Ectodermal cell (in vitro differentiated cells): Measurements from ENCODE around the gene TSACC.
"Not testable (repeated sequence)": the region's sequence is repeated elsewhere in the genome, so short reads cannot be mapped to it uniquely, and the experiment has no call there.

ENCODE experiments used
- H3K27ac ChIP-seq: 2 replicates; pipeline ENCODE4 v1.7.0; 2013; ENCODE audit warnings: mild to moderate bottlenecking, low read depth, low read length; ENCODE audit not compliant: insufficient read depth, poor library complexity, severe bottlenecking
- H3K27me3 ChIP-seq: 2 replicates; pipeline ENCODE4 v1.7.0; 2013; ENCODE audit warnings: mild to moderate bottlenecking, low read length; ENCODE audit not compliant: insufficient read depth, control insufficient read depth, poor library complexity, severe bottlenecking
- H3K36me3 ChIP-seq: one replicate; pipeline ENCODE4 v1.7.0; 2013; ENCODE audit warnings: low read length; ENCODE audit not compliant: control insufficient read depth, insufficient read depth
- H3K4me1 ChIP-seq: one replicate; pipeline ENCODE4 v1.7.0; 2013; ENCODE audit warnings: low read length; ENCODE audit not compliant: control insufficient read depth, insufficient read depth
- H3K4me3 ChIP-seq: 2 replicates; pipeline ENCODE4 v1.7.0; 2013; ENCODE audit warnings: low read depth, low read length, control low read depth; ENCODE audit not compliant: insufficient read depth
- H3K9me3 ChIP-seq: 2 replicates; pipeline ENCODE4 v1.7.0; 2013; ENCODE audit warnings: mild to moderate bottlenecking, low read length, moderate library complexity; ENCODE audit not compliant: control insufficient read depth
- WGBS, 2 experiments: methylation state at CpG; one replicate each; pipeline ENCODE4 v1.1.7; 2013; ENCODE audit warnings: missing lambda C conversion rate in 2 of 2; 5-methylcytosine and 5-hydroxymethylcytosine counted together

The TSACC gene

GRCh38 chr1:156359973-156360372 is 21.6 kb downstream of the TSACC start:
- no peaks in the 10 kb centered on the region for H3K36me3 ChIP-seq
- WGBS, 2 experiments, result 39 to 40% methylated on average over 6 of the region's 6 CpGs
- no peaks in the 10 kb centered on the region for H3K4me1 ChIP-seq
- no peaks in the 10 kb centered on the region for H3K9me3 ChIP-seq
- H3K27me3 ChIP-seq, result peaks cover 25% of the 10 kb centered on the region
- H3K27ac ChIP-seq, result no peak overlapping the region
- H3K4me3 ChIP-seq, result no peak overlapping the region

DNA sequence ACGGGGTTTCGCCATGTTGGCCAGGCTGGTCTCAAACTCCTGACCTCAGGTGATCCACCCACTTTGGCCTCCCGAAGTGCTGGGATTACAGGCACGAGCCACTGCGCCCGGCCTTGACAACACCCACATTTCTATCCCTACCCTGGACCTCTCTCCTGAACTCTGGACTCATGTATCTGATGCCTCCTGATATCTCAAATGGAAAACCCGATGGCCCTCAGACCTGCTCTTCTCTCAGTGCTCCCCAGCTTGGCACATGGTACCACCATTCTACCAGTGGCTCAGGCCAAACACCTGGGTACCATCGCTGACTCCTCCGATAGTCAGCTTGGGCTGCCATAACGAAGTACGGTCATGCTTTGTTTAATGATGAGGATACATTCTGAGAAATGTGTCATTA is 22.2 kb downstream of the TSACC start:
- Histone ChIP-seq H3K27me3 (peaks cover 25% of the 10 kb centered on the region), H3K36me3 (no peaks in the 10 kb centered on the region), H3K27ac (no peak overlapping the region), H3K4me3 (no peak overlapping the region), H3K4me1 (no peaks in the 10 kb centered on the region), H3K9me3 (no peaks in the 10 kb centered on the region)
- WGBS, 2 experiments, result 95 to 96% methylated on average over 11 of the region's 11 CpGs

DNA sequence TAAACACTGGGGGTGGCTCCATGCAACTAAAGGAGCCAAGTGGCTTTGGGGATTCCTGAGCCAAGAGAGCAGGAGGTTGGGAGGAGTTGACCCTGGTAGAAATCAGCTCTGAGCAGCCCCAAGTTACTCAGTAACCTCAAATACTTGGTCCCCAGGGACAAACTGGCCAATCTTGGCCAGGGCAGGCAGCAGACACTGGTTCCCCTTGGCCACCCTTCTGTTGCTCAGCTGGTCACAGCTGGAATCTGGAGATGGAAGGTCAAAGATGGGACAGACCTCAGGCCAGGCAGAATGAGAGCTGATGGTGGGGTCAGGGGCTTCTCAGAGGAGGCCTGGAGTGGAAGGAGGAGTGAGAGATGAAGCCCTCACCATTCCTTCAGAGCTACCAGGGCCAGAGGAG is 27.4 kb downstream of the TSACC start:
- no peaks in the 10 kb centered on the region for H3K36me3 ChIP-seq
- no peak overlapping the region for H3K27ac ChIP-seq
- H3K9me3 ChIP-seq, result no peaks in the 10 kb centered on the region
- H3K4me3 ChIP-seq, result no peak overlapping the region
- H3K4me1 ChIP-seq, result peaks cover 7% of the 10 kb centered on the region
- peaks cover 39% of the 10 kb centered on the region for H3K27me3 ChIP-seq

DNA sequence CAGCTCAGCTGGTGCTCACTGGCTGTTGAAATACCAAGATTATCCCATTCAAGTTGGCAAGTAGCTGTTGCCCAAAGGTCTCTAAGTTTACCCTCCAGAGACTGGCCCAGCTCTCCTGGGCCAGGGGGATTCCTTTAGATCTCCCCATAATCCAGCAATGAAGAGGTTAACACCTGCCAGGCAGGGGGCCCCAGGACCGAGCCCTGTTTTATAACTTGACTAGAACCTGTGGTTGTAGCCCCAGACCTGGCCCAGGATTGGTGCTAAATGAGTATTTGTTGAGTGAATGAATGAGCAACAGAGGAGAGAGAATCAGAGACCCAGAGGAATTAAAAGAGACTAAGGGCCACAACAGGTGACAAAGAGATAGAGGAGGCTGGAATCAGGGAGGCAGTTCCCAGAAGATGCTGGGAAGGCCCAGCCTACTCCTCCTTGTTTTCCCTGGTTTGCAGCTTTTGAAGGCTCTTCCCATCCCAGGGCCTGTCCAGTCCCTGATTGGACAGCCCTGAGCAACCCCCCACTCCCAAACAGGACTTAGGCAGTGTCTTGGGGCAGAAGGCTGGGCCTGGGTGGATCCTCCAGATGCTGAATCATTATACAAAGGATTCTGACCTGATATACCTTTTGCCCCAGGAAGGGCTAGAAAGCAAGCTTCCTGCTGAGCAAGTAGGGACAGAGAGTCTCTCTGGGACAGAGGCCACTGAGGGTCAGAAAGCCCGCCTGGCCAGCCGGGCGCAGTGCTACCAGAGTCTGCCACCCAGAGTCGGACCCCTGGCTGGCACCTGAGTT is 28.2 kb downstream of the TSACC start:
- no peaks in the 10 kb centered on the region for H3K36me3 ChIP-seq
- no peak overlapping the region for H3K27ac ChIP-seq
- no peaks in the 10 kb centered on the region for H3K9me3 ChIP-seq
- WGBS, 2 experiments, result 80 to 84% methylated on average over 5 of the region's 5 CpGs
- H3K4me3 ChIP-seq, result no peak overlapping the region
- peaks cover 7% of the 10 kb centered on the region for H3K4me1 ChIP-seq
- H3K27me3 ChIP-seq, result peaks cover 47% of the 10 kb centered on the region

- no peaks in the 10 kb centered on the region for H3K36me3 ChIP-seq
- WGBS, 2 experiments, result 71 to 76% methylated on average over 9 of the region's 9 CpGs
- H3K9me3 ChIP-seq, result no peaks in the 10 kb centered on the region
- H3K27ac ChIP-seq, result no peak overlapping the region
- H3K4me3 ChIP-seq, result no peak overlapping the region
- peaks cover 7% of the 10 kb centered on the region for H3K4me1 ChIP-seq
- peaks cover 57% of the 10 kb centered on the region for H3K27me3 ChIP-seq
Measured at GRCh38 chr1:156367383-156368156, 29.2 kb downstream of the TSACC start.

GRCh38 chr1:156368157-156368658 is 29.9 kb downstream of the TSACC start:
- Histone ChIP-seq H3K4me3 (no peak overlapping the region), H3K27me3 (peaks cover 63% of the 10 kb centered on the region), H3K36me3 (no peaks in the 10 kb centered on the region), H3K4me1 (peaks cover 7% of the 10 kb centered on the region), H3K9me3 (no peaks in the 10 kb centered on the region), H3K27ac (no peak overlapping the region)
- WGBS, 2 experiments, result 91% methylated on average over 7 of the region's 7 CpGs

- H3K9me3 ChIP-seq, result no peaks in the 10 kb centered on the region
- peaks cover 72% of the 10 kb centered on the region for H3K27me3 ChIP-seq
- H3K4me3 ChIP-seq, result peak within 1 kb of the TSS; percentile 21
- no peak within 1 kb of the TSS for H3K27ac ChIP-seq
- H3K36me3 ChIP-seq, result no peaks in the 10 kb centered on the region
- H3K4me1 ChIP-seq, result peaks cover 7% of the 10 kb centered on the region
- WGBS, 2 experiments, result 19% methylated on average over 48 of the region's 48 CpGs
Measured at GRCh38 chr1:156368889-156369684, 30.8 kb downstream of the TSACC start, which contains the start of gene RHBG. Gene RHBG (plus strand): TSS chr1:156369211. CDS start chr1:156369250, 39 bp downstream.

GRCh38 chr1:156369685-156370286 is 31.5 kb downstream of the TSACC start:
- not testable (repeated sequence) for H3K9me3 ChIP-seq, H3K4me1 ChIP-seq, H3K4me3 ChIP-seq, H3K36me3 ChIP-seq, H3K27ac ChIP-seq
- peaks cover 73% of the 10 kb centered on the region for H3K27me3 ChIP-seq
- 88% methylated on average over 10 of the region's 10 CpGs for WGBS, 2 experiments

- Histone ChIP-seq H3K9me3 (no peaks in the 10 kb centered on the region), H3K36me3 (no peaks in the 10 kb centered on the region), H3K27ac (no peak overlapping the region), H3K4me3 (no peak overlapping the region), H3K4me1 (peaks cover 7% of the 10 kb centered on the region), H3K27me3 (peaks cover 73% of the 10 kb centered on the region)
- WGBS, 2 experiments, result 73 to 78% methylated on average over 7 of the region's 7 CpGs
Measured at GRCh38 chr1:156371553-156372264, 33.4 kb downstream of the TSACC start.
